H1 (cell line): ENCODE data around the gene GRK3. TPM values are rescaled to one million over a fixed set of nuclear protein-coding genes. Genes with fewer than 3 reads are reported as not detected.
A peak's percentile ranks its signal among the peaks of the same experiment; 100 is the strongest.
"Not testable (repeated sequence)": the region's sequence is repeated elsewhere in the genome, so short reads cannot be mapped to it uniquely, and the experiment has no call there.

Experiments used
- CTCF ChIA-PET: fragments of 300-600 bp; sonication (Branson Sonifier 250); formaldehyde crosslinking; loops from one replicate; lab custom pipeline; 2021; ENCODE audit not compliant: partially characterized antibody; lab: Charles Lee
- POLR2A ChIA-PET: fragments of 300-600 bp; sonication (Branson Sonifier 250); formaldehyde crosslinking; loops from one replicate; lab custom pipeline; 2021; ENCODE audit warnings: inconsistent platforms; ENCODE audit not compliant: partially characterized antibody; lab: Charles Lee
- DNase-seq, 2 experiments: peaks; one replicate each; pipeline versions ENCODE4 v3.0.0 to v3.0.0-alpha.2; 2010 to 2022; ENCODE audit warnings: low spot score in 2 of 2, low read depth in 1 of 2, mixed read lengths in 1 of 2
- FAIRE-seq: peaks from 2 replicates; lab custom pipeline; 2011; peaks lifted over from hg19 to GRCh38; lab: Jason Lieb, UNC
- H2AFZ ChIP-seq: 2 replicates; pipeline ENCODE4 v1.8.1; 2012; ENCODE audit warnings: low read length, inconsistent platforms
- H2AK5ac ChIP-seq: 2 replicates; pipeline ENCODE4 v1.6.1; 2013; ENCODE audit warnings: low read depth, low read length
- H2BK120ac ChIP-seq: replicated peaks from 2 replicates; pipeline ENCODE3; 2013; ENCODE audit warnings: low read depth, low read length, inconsistent platforms
- H2BK12ac ChIP-seq: 2 replicates; pipeline ENCODE4 v1.6.1; 2013; ENCODE audit warnings: low read depth, low read length
- H2BK15ac ChIP-seq: 2 replicates; pipeline ENCODE4 v1.6.1; 2013; ENCODE audit warnings: low read length
- H2BK20ac ChIP-seq: 2 replicates; pipeline ENCODE4 v1.6.1; 2013; ENCODE audit warnings: low read length
- H2BK5ac ChIP-seq: 2 replicates; pipeline ENCODE4 v1.6.1; 2013; ENCODE audit warnings: low read depth, low read length
- H3K14ac ChIP-seq: 2 replicates; pipeline ENCODE4 v1.6.1; 2013; ENCODE audit warnings: inconsistent platforms; ENCODE audit not compliant: insufficient read length
- H3K18ac ChIP-seq: 2 replicates; pipeline ENCODE4 v1.6.1; 2013; ENCODE audit warnings: low read length; ENCODE audit errors: extremely low read depth
- H3K23ac ChIP-seq: 2 replicates; pipeline ENCODE4 v1.6.1; 2013; ENCODE audit warnings: inconsistent platforms; ENCODE audit not compliant: insufficient read length
- H3K23me2 ChIP-seq: 2 replicates; pipeline ENCODE4 v1.6.1; 2013; ENCODE audit warnings: low read depth, low read length
- H3K27ac ChIP-seq: 2 replicates; pipeline ENCODE4 v1.6.1; 2011; ENCODE audit warnings: low read depth, low read length, inconsistent platforms
- H3K27me3 ChIP-seq, 4 experiments: replicated peaks in 1 of 4; 1 replicate in 1 of 4; 2 replicates in 3 of 4; pipeline versions ENCODE4 v1.6.1 to v1.8.1; 2011 to 2013; ENCODE audit warnings: low read length in 3 of 4, mild to moderate bottlenecking in 3 of 4, inconsistent platforms in 2 of 4, mixed read lengths in 2 of 4, moderate library complexity in 1 of 4; ENCODE audit not compliant: control insufficient read depth in 3 of 4, insufficient read depth in 3 of 4; ENCODE audit errors: extremely low read depth in 1 of 4
- H3K36me3 ChIP-seq, 4 experiments: 2 replicates each; pipeline versions ENCODE4 v1.6.1 to v1.8.1; 2011 to 2013; ENCODE audit warnings: mild to moderate bottlenecking in 4 of 4, low read length in 3 of 4, moderate library complexity in 2 of 4, control low read depth in 1 of 4, inconsistent platforms in 1 of 4; ENCODE audit not compliant: insufficient read depth in 4 of 4, control insufficient read depth in 2 of 4
- H3K4ac ChIP-seq: replicated peaks from 2 replicates; pipeline ENCODE3; 2013; ENCODE audit warnings: low read length, low read depth, mixed read lengths, inconsistent platforms; ENCODE audit not compliant: insufficient read length
- H3K4me1 ChIP-seq, 4 experiments: replicated peaks in 1 of 4; 1 replicate in 1 of 4; 2 replicates in 3 of 4; pipeline versions ENCODE4 v1.6.1 to v1.8.1; 2011 to 2013; ENCODE audit warnings: low read length in 3 of 4, inconsistent platforms in 2 of 4, mixed read lengths in 1 of 4; ENCODE audit not compliant: insufficient read depth in 4 of 4, control insufficient read depth in 3 of 4
- H3K4me2 ChIP-seq, 2 experiments: 2 replicates each; pipeline versions ENCODE4 v1.6.1 to v1.8.1; 2011 to 2013; ENCODE audit warnings: low read depth in 2 of 2, low read length in 2 of 2, control low read depth in 1 of 2, inconsistent platforms in 1 of 2, mild to moderate bottlenecking in 1 of 2; ENCODE audit not compliant: insufficient read depth in 1 of 2
- H3K4me3 ChIP-seq, 4 experiments: fragments of 200-600, 300-600 bp in 1 of 4; sonication (generic), shearing (Covaris generic), sonication (Bioruptor Twin) in 1 of 4; 2 replicates each; pipeline versions ENCODE4 v1.5.1 to v1.8.1; 2011 to 2016; ENCODE audit warnings: low read length in 4 of 4, low read depth in 3 of 4, control low read depth in 2 of 4, inconsistent platforms in 2 of 4, mild to moderate bottlenecking in 2 of 4, mixed read lengths in 1 of 4, moderate library complexity in 1 of 4; ENCODE audit not compliant: insufficient read depth in 2 of 4; ENCODE audit errors: extremely low read depth in 1 of 4
- H3K56ac ChIP-seq: replicated peaks from 2 replicates; pipeline ENCODE3; 2013; ENCODE audit warnings: low read depth, mild to moderate bottlenecking, mixed read lengths, low read length, inconsistent platforms; ENCODE audit not compliant: insufficient read length
- H3K79me1 ChIP-seq: 2 replicates; pipeline ENCODE4 v1.6.1; 2013; ENCODE audit warnings: low read depth, low read length, control low read depth
- H3K79me2 ChIP-seq, 2 experiments: 2 replicates each; pipeline versions ENCODE4 v1.6.1 to v1.8.1; 2012 to 2013; ENCODE audit warnings: low read length in 2 of 2, mild to moderate bottlenecking in 2 of 2, inconsistent platforms in 1 of 2; ENCODE audit not compliant: insufficient read depth in 2 of 2, control insufficient read depth in 1 of 2
- H3K9ac ChIP-seq, 4 experiments: replicated peaks in 1 of 4; 1 replicate in 1 of 4; 2 replicates in 3 of 4; pipeline versions ENCODE4 v1.6.1 to v1.8.1; 2011 to 2013; ENCODE audit warnings: low read depth in 3 of 4, low read length in 3 of 4, control low read depth in 2 of 4, mild to moderate bottlenecking in 2 of 4, moderate library complexity in 2 of 4, inconsistent platforms in 1 of 4; ENCODE audit errors: extremely low read depth in 1 of 4
- H3K9me3 ChIP-seq, 2 experiments: 2 replicates each; pipeline versions ENCODE4 v1.6.1 to v1.8.1; 2012 to 2013; ENCODE audit warnings: mild to moderate bottlenecking in 2 of 2, moderate library complexity in 2 of 2, control low read depth in 1 of 2, inconsistent platforms in 1 of 2, low read depth in 1 of 2, low read length in 1 of 2, mixed read lengths in 1 of 2; ENCODE audit not compliant: insufficient read depth in 2 of 2
- H4K20me1 ChIP-seq, 2 experiments: replicated peaks in 1 of 2; 2 replicates each; pipeline versions ENCODE3 to v1.8.1; 2011 to 2013; ENCODE audit warnings: inconsistent platforms in 2 of 2, low read length in 2 of 2, mild to moderate bottlenecking in 1 of 2; ENCODE audit not compliant: insufficient read depth in 2 of 2, control insufficient read depth in 1 of 2
- H4K5ac ChIP-seq: 2 replicates; pipeline ENCODE4 v1.6.1; 2013; ENCODE audit warnings: low read length, low read depth, mixed read lengths, inconsistent platforms; ENCODE audit not compliant: insufficient read length
- H4K8ac ChIP-seq: 2 replicates; pipeline ENCODE4 v1.8.0; 2013; ENCODE audit warnings: mild to moderate bottlenecking, moderate library complexity, low read length, inconsistent platforms; ENCODE audit not compliant: insufficient read depth; ENCODE audit errors: extremely low read depth
- H4K91ac ChIP-seq: replicated peaks from 2 replicates; pipeline ENCODE3; 2013; ENCODE audit warnings: low read length, mixed read lengths, inconsistent platforms; ENCODE audit not compliant: insufficient read length
- WGBS, 2 experiments: shearing (Covaris generic) in 1 of 2; methylation state at CpG; one replicate each; pipeline versions ENCODE4 v1.1.6 to v1.1.7; 2013 to 2015; ENCODE audit warnings: low lambda C conversion rate in 2 of 2, mixed read lengths in 2 of 2, inconsistent platforms in 1 of 2, low coverage in 1 of 2, missing lambda C conversion rate in 1 of 2; ENCODE audit not compliant: insufficient replicate concordance in 2 of 2, insufficient coverage in 1 of 2, insufficient read length in 1 of 2; ENCODE audit errors: extremely low coverage in 1 of 2, missing lambda C conversion rate in 1 of 2; 5-methylcytosine and 5-hydroxymethylcytosine counted together
- polyA plus RNA-seq, 7 experiments: library from polyadenylated mRNA; depleted of rRNA in 3 of 7; stranded (reverse) in 5 of 7; unstranded in 2 of 7; fragments of >200 nt in 5 of 7; fragments of 200-250 nt in 2 of 7; gene quantifications; 1 replicate in 5 of 7; 2 replicates in 1 of 7; 4 replicates in 1 of 7; pipeline versions ENCODE4 v1.2.1 to v1.2.3, GENCODE V29; 2011 to 2013; ENCODE audit warnings: missing spikeins in 2 of 7, mixed read lengths in 2 of 7
- total RNA-seq: library from RNA; stranded (reverse); fragmentation: NEBNext Ultra II Directional; extraction: Animal tissue kit (Norgen Biotek cat#: 25700); gene quantifications from 2 replicates; pipeline ENCODE4 v1.2.1, GENCODE V29; 2021

The GRK3 gene
- total and polyA plus RNA-seq, 2 of the 8 experiments (the other 6 are each of a cell fraction or from before 2014, with no cell fraction given): 7.5 to 35.3 TPM

- 86% methylated on average over 3 of the region's 4 CpGs; no CpG with 5 or more reads in 1 of the 2 experiments for WGBS, 2 experiments
These were observed 32.8 kb upstream of the GRK3 start for GRCh38 chr22:25531677-25532076.

More at GRCh38 chr22:25531677-25532076, 32.8 kb upstream of the GRK3 start:
- CTCF ChIA-PET, FAIRE-seq, H3K36me3 ChIP-seq, H2AFZ ChIP-seq, H3K23ac ChIP-seq, H4K8ac ChIP-seq, H3K4me1 ChIP-seq, DNase-seq, H2BK120ac ChIP-seq, H2AK5ac ChIP-seq, H3K56ac ChIP-seq, H3K4me3 ChIP-seq, H4K91ac ChIP-seq, H3K4me2 ChIP-seq, H3K4ac ChIP-seq, H3K79me1 ChIP-seq, H3K18ac ChIP-seq, H2BK5ac ChIP-seq, H3K23me2 ChIP-seq, POLR2A ChIA-PET, H3K27me3 ChIP-seq, H3K9ac ChIP-seq, H4K5ac ChIP-seq, H2BK15ac ChIP-seq, H3K9me3 ChIP-seq, H4K20me1 ChIP-seq, H3K14ac ChIP-seq, H3K79me2 ChIP-seq, H3K27ac ChIP-seq, H2BK20ac ChIP-seq: not testable (repeated sequence)
- H2BK12ac ChIP-seq: 0 out of 2 replicates have a peak overlapping the region, but pooled peaks have one; percentile 39
